Neuronal stem cell (in vitro differentiated cells): ENCODE results near the gene HOXD10.

Experiments
- DNase-seq: peaks from one replicate; pipeline ENCODE4 v3.0.0-alpha.2; 2013; ENCODE audit warnings: low spot score
- H2AFZ ChIP-seq: one replicate; pipeline ENCODE4 v1.6.1; 2013; ENCODE audit warnings: mild to moderate bottlenecking, low read length, inconsistent platforms
- H2AK5ac ChIP-seq: 2 replicates; pipeline ENCODE4 v1.6.1; 2013; ENCODE audit warnings: low read depth, mild to moderate bottlenecking, inconsistent platforms, low read length, moderate library complexity, mixed read lengths
- H2BK120ac ChIP-seq: 2 replicates; pipeline ENCODE4 v1.6.1; 2013; ENCODE audit warnings: low read depth, mild to moderate bottlenecking, inconsistent platforms, low read length, moderate library complexity, mixed read lengths
- H2BK12ac ChIP-seq: one replicate; pipeline ENCODE4 v1.6.1; 2013; ENCODE audit warnings: low read length, inconsistent platforms
- H2BK15ac ChIP-seq: 2 replicates; pipeline ENCODE4 v1.6.1; 2013; ENCODE audit warnings: mild to moderate bottlenecking, low read length, inconsistent platforms, mixed read lengths
- H2BK5ac ChIP-seq: one replicate; pipeline ENCODE4 v1.6.1; 2013; ENCODE audit warnings: inconsistent platforms, mild to moderate bottlenecking, low read length, moderate library complexity
- H3K14ac ChIP-seq: one replicate; pipeline ENCODE4 v1.6.1; 2013; ENCODE audit warnings: low read length, inconsistent platforms
- H3K18ac ChIP-seq: 2 replicates; pipeline ENCODE4 v1.6.1; 2013; ENCODE audit warnings: low read length, inconsistent platforms
- H3K23ac ChIP-seq: 2 replicates; pipeline ENCODE4 v1.6.1; 2013; ENCODE audit warnings: low read depth, mild to moderate bottlenecking, mixed read lengths, low read length, inconsistent platforms; ENCODE audit not compliant: poor library complexity
- H3K27ac ChIP-seq: replicated peaks from 3 replicates; pipeline ENCODE4 v1.5.1; 2013; ENCODE audit warnings: low read length, inconsistent platforms
- H3K27me3 ChIP-seq, 3 experiments: 2 replicates each; pipeline ENCODE4 v1.6.1; 2013; ENCODE audit warnings: low read length in 3 of 3, mild to moderate bottlenecking in 2 of 3, inconsistent platforms in 1 of 3, low read depth in 1 of 3, mixed read lengths in 1 of 3, moderate library complexity in 1 of 3; ENCODE audit not compliant: control insufficient read depth in 3 of 3, insufficient read depth in 3 of 3
- H3K36me3 ChIP-seq, 2 donors: replicated peaks in 1 of 2; 2 replicates each; pipeline ENCODE4 v1.6.1; 2013; ENCODE audit warnings: low read length in 2 of 2; ENCODE audit not compliant: control insufficient read depth in 2 of 2, insufficient read depth in 2 of 2
- H3K4ac ChIP-seq: 2 replicates; pipeline ENCODE4 v1.6.1; 2013; ENCODE audit warnings: inconsistent platforms, mild to moderate bottlenecking, low read length, moderate library complexity
- H3K4me1 ChIP-seq, 2 donors: 1 replicate in 1 of 2; 2 replicates in 1 of 2; pipeline ENCODE4 v1.6.1; 2013; ENCODE audit warnings: low read length in 2 of 2, low read depth in 1 of 2; ENCODE audit not compliant: control insufficient read depth in 2 of 2, insufficient read depth in 1 of 2
- H3K4me2 ChIP-seq: one replicate; pipeline ENCODE4 v1.6.1; 2013; ENCODE audit warnings: mild to moderate bottlenecking, low read length, inconsistent platforms; ENCODE audit not compliant: insufficient read depth, poor library complexity, severe bottlenecking
- H3K4me3 ChIP-seq, 2 donors: 2 replicates each; pipeline ENCODE4 v1.5.1; 2013; ENCODE audit warnings: low read length in 2 of 2, mild to moderate bottlenecking in 2 of 2, inconsistent platforms in 1 of 2, moderate library complexity in 1 of 2
- H3K79me1 ChIP-seq: one replicate; pipeline ENCODE4 v1.6.1; 2013; ENCODE audit warnings: low read depth, mild to moderate bottlenecking, inconsistent platforms, low read length, moderate library complexity
- H3K9ac ChIP-seq: one replicate; pipeline ENCODE4 v1.6.1; 2013; ENCODE audit warnings: mild to moderate bottlenecking, low read depth, low read length, inconsistent platforms; ENCODE audit not compliant: poor library complexity
- H3K9me3 ChIP-seq, 2 donors: replicated peaks in 1 of 2; 2 replicates each; pipeline versions ENCODE3 to v1.6.1; 2013; ENCODE audit warnings: low read length in 2 of 2, mild to moderate bottlenecking in 2 of 2, inconsistent platforms in 1 of 2, low read depth in 1 of 2, mixed read lengths in 1 of 2, moderate library complexity in 1 of 2; ENCODE audit not compliant: control insufficient read depth in 2 of 2, insufficient read depth in 1 of 2
- H4K8ac ChIP-seq: one replicate; pipeline ENCODE4 v1.6.1; 2013; ENCODE audit warnings: low read depth, mild to moderate bottlenecking, inconsistent platforms, low read length, moderate library complexity
- H4K91ac ChIP-seq: one replicate; pipeline ENCODE4 v1.6.1; 2013; ENCODE audit warnings: low read length, low read depth, mild to moderate bottlenecking, inconsistent platforms; ENCODE audit not compliant: poor library complexity
- WGBS, 2 donors: extraction: QIAGEN DNeasy Blood & Tissue Kit; methylation state at CpG; one replicate each; pipeline ENCODE4 v1.1.7; 2013; ENCODE audit warnings: missing lambda C conversion rate in 2 of 2, mixed read lengths in 1 of 2; ENCODE audit not compliant: insufficient read length in 2 of 2, insufficient replicate concordance in 1 of 2; ENCODE audit errors: extremely low coverage in 2 of 2; 5-methylcytosine and 5-hydroxymethylcytosine counted together

The HOXD10 gene

GRCh38 chr2:176118601-176119339 is 2.2 kb downstream of the HOXD10 start:
- Histone ChIP-seq H3K4ac (no peak overlapping the region), H3K27ac (no peak overlapping the region), H3K9ac (no peak overlapping the region), H3K14ac (no peak overlapping the region), H3K4me2 (no peak overlapping the region), H2BK5ac (no peak overlapping the region), H3K9me3 (peaks cover 5 to 7% of the 10 kb centered on the region in 2 donors), H3K4me3 (no peak overlapping the region), H3K79me1 (no peaks in the 10 kb centered on the region), H4K8ac (no peak overlapping the region), H2AFZ (no peak overlapping the region), H4K91ac (no peak overlapping the region), H2BK120ac (no peak overlapping the region), H3K27me3 (peaks cover 65 to 99% (median 97%) of the 10 kb centered on the region in 3 experiments), H2BK15ac (no peak overlapping the region), H2BK12ac (no peak overlapping the region), H3K18ac (no peak overlapping the region), H2AK5ac (no peak overlapping the region), H3K23ac (no peak overlapping the region), H3K4me1 (no peaks in the 10 kb centered on the region), H3K36me3 (no peaks in the 10 kb centered on the region)
- DNase-seq = no peak
- 100% methylated on average over 1 of the region's 24 CpGs; no CpG with 5 or more reads in 1 of the 2 donors for WGBS, 2 donors

DNA sequence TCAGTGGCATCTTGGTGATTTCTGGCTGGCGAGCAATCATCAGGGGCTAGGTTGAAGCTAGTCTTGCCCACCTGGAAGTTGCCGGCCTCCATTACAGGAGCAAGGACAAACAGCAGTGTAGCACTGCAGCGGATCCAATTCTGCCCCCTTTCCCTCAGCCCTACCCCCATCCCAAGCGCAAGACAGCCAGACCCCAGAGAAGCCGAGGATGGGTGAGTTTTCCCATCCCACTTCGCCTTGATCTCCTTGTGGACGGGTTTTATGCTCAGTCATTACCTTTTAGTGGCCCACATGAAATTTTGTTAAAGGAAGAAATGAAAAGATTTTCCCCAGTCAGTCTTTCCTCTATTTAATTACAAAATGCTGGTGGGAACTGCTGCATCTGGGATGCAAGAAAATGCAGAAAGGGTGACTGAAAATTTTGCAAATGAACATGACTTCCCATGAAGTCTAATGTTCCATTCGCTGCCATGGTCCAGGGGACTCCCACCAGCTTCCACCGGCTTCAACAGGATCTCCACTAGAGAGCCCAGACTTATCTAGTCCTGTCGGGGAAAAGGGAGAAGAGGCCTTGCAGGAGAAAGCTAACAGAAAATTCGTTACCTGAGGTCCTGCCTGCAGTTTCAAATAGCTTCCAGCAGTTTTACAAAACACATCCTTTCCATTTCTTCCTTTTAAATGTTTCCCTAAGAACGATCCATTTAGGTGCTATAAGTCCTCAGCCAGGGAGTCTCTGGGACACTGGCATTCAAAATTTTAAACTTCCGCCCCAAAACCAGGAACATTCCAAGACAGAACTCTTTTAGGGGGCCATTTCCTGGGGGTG is 4.0 kb downstream of the HOXD10 start:
- Histone ChIP-seq H3K23ac (no peak overlapping the region), H3K9ac (no peak overlapping the region), H3K27me3 (peaks cover 73 to 99% (median 99%) of the 10 kb centered on the region in 3 experiments), H4K91ac (no peak overlapping the region), H2AFZ (no peak overlapping the region), H3K4ac (no peak overlapping the region), H3K4me2 (no peak overlapping the region), H4K8ac (no peak overlapping the region), H2BK120ac (no peak overlapping the region), H3K18ac (no peak overlapping the region), H3K4me1 (no peaks in the 10 kb centered on the region), H3K4me3 (no peak overlapping the region), H2AK5ac (no peak overlapping the region), H3K36me3 (no peaks in the 10 kb centered on the region), H3K14ac (no peak overlapping the region), H3K79me1 (no peaks in the 10 kb centered on the region), H3K27ac (no peak overlapping the region), H2BK5ac (no peak overlapping the region), H2BK12ac (no peak overlapping the region), H2BK15ac (no peak overlapping the region), H3K9me3 (peaks cover 5 to 7% of the 10 kb centered on the region in 2 donors)
- WGBS, 2 donors = no CpG with 5 or more reads among the region's 13 CpGs
- no peak for DNase-seq

DNA sequence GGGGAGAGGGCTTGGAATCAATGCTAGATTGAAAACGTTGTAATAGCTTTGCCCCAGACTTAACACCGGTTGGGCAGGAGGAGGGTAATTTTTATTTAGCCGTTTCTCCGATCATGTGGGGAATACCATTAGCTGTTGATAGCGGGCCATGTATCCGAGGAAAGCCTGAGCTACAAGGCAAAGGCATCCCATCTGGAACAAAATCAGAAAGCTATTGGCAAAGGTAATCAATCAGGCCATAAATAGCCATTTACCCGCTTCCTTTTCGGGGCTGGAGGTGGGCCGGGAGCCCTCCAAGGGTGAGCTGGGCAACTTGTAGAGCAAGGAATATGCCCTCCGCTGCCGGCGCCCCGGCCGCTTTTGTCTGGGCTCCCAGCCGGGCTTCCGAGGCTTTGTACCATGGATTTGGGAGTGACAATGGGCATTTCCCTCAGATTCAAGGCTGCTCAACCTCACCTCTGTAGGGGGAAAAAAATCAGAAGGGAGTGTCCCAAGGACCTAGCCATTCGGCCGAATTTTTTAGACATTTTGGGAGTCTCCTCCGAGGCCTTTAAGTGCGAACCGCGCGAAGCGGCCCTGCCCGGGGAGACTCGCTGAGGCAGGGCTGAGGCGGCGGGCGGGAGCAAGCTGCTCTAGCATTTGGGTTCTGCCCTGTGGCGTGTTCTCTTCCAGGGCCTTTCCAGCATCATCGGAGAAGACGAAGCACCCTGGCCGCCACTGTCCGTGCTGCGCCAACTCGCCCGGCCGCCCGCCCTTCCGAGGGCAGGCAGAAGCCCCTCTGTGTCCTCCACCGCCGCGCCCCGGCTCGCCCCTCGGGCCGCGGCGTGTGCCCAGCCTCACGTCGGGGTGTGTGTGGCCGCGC is 4.8 kb downstream of the HOXD10 start:
- Histone ChIP-seq H4K91ac (no peak overlapping the region), H2BK12ac (no peak overlapping the region), H2AFZ (peak overlapping the region; percentile 95), H3K23ac (no peak overlapping the region), H3K36me3 (no peaks in the 10 kb centered on the region), H3K4ac (no peak overlapping the region), H3K4me3 (no peak overlapping the region), H2BK5ac (no peak overlapping the region), H3K14ac (no peak overlapping the region), H3K18ac (no peak overlapping the region), H3K4me1 (no peaks in the 10 kb centered on the region), H3K9ac (no peak overlapping the region), H2BK120ac (no peak overlapping the region), H3K79me1 (no peaks in the 10 kb centered on the region), H4K8ac (no peak overlapping the region), H3K27ac (no peak overlapping the region), H2AK5ac (no peak overlapping the region), H3K4me2 (no peak overlapping the region), H3K27me3 (peaks cover 67 to 99% (median 97%) of the 10 kb centered on the region in 3 experiments), H2BK15ac (no peak overlapping the region), H3K9me3 (peaks cover 5 to 7% of the 10 kb centered on the region in 2 donors)
- WGBS, 2 donors = no CpG with 5 or more reads among the region's 53 CpGs
- DNase-seq = no peak
